RWPE2 (cell line): ENCODE measurements around the gene SCN5A.
A peak's percentile ranks its signal among the peaks of the same experiment; 100 is the strongest.

Experiments used
- ATAC-seq: fragments of 200-7000 bp; cut with Tn5 transposase; 3 replicates; pipeline ENCODE4 v1.9.1; 2021; ENCODE audit warnings: low read depth
- DNase-seq: peaks from one replicate; pipeline ENCODE4 v3.0.0-alpha.2; 2020; ENCODE audit warnings: low spot score
- H3K27ac ChIP-seq: fragments of 450-650 bp; 2 replicates; pipeline ENCODE4 v1.5.1; 2017; ENCODE audit warnings: mild to moderate bottlenecking; ENCODE audit not compliant: poor library complexity, severe bottlenecking
- H3K27me3 ChIP-seq: fragments of 250-450 bp; sonication (Bioruptor Pico); 2 replicates; pipeline ENCODE4 v1.5.1; 2021; ENCODE audit warnings: mild to moderate bottlenecking, moderate library complexity; ENCODE audit not compliant: insufficient read depth, poor library complexity, severe bottlenecking
- H3K36me3 ChIP-seq: fragments of 250-450 bp; sonication (Bioruptor Pico); 2 replicates; pipeline ENCODE4 v1.5.1; 2020; ENCODE audit warnings: low read depth, mild to moderate bottlenecking, moderate library complexity
- H3K4me1 ChIP-seq: fragments of 250-450 bp; sonication (Bioruptor Pico); 2 replicates; pipeline ENCODE4 v1.5.1; 2021; ENCODE audit warnings: mild to moderate bottlenecking, moderate library complexity; ENCODE audit not compliant: insufficient read depth, poor library complexity, severe bottlenecking
- H3K4me3 ChIP-seq: fragments of 250-450 bp; sonication (Bioruptor Pico); 2 replicates; pipeline ENCODE4 v1.5.1; 2021; ENCODE audit warnings: mild to moderate bottlenecking, moderate library complexity; ENCODE audit not compliant: severe bottlenecking
- H3K9me3 ChIP-seq: fragments of 250-450 bp; sonication (Bioruptor Pico); 2 replicates; pipeline ENCODE4 v1.5.1; 2021; ENCODE audit warnings: mild to moderate bottlenecking, moderate library complexity; ENCODE audit not compliant: severe bottlenecking
- CTCF ChIP-seq: fragments of 450-650 bp; IDR thresholded peaks from one replicate; pipeline ENCODE4 v1.5.1; 2017; ENCODE audit warnings: mild to moderate bottlenecking, moderate library complexity; ENCODE audit not compliant: poor library complexity, severe bottlenecking

The SCN5A gene

GRCh38 chr3:38595393-38595792 lies 54.1 kb downstream of the SCN5A start:
- TF ChIP-seq CTCF, result no peak
- H3K27ac ChIP-seq, result no peak overlapping the region
- ATAC-seq, result no peak
- DNase-seq, result no peak
- H3K4me1 ChIP-seq, result no peaks in the 10 kb centered on the region
- no peaks in the 10 kb centered on the region for H3K36me3 ChIP-seq
- peaks cover 3% of the 10 kb centered on the region for H3K27me3 ChIP-seq
- H3K4me3 ChIP-seq, result no peak overlapping the region
- no peaks in the 10 kb centered on the region for H3K9me3 ChIP-seq

GRCh38 chr3:38590521-38590920 lies 59.0 kb downstream of the SCN5A start:
- Histone ChIP-seq H3K36me3 (no peaks in the 10 kb centered on the region), H3K9me3 (no peaks in the 10 kb centered on the region), H3K4me3 (no peak overlapping the region), H3K4me1 (no peaks in the 10 kb centered on the region), H3K27me3 (peaks cover 3% of the 10 kb centered on the region), H3K27ac (no peak overlapping the region)
- no peak for ATAC-seq
- TF ChIP-seq CTCF, result no peak
- DNase-seq, result no peak

GRCh38 chr3:38588995-38589937 lies 60.2 kb downstream of the SCN5A start:
- Histone ChIP-seq H3K4me3 (no peak overlapping the region), H3K9me3 (no peaks in the 10 kb centered on the region), H3K36me3 (no peaks in the 10 kb centered on the region), H3K27me3 (peaks cover 3% of the 10 kb centered on the region), H3K27ac (no peak overlapping the region), H3K4me1 (no peaks in the 10 kb centered on the region)
- peak; percentile 23 for DNase-seq
- no peak for TF ChIP-seq CTCF
- ATAC-seq, result no peak

- no peak for ATAC-seq
Observed at GRCh38 chr3:38588371-38588971, 61.0 kb downstream of the SCN5A start.

More at GRCh38 chr3:38588371-38588971, 61.0 kb downstream of the SCN5A start:
- H3K27me3 ChIP-seq, result peaks cover 3% of the 10 kb centered on the region
- DNase-seq, result peak; percentile 34
- H3K36me3 ChIP-seq, result no peaks in the 10 kb centered on the region
- no peak for TF ChIP-seq CTCF
- H3K27ac ChIP-seq, result no peak overlapping the region
- no peaks in the 10 kb centered on the region for H3K4me1 ChIP-seq
- H3K4me3 ChIP-seq, result no peak overlapping the region
- no peaks in the 10 kb centered on the region for H3K9me3 ChIP-seq
